ENCODE measurements around the gene ABCC10. TPM values are rescaled to one million over a fixed set of nuclear protein-coding genes. Genes with fewer than 3 reads are reported as not detected.
"Not testable (repeated sequence)": the region's sequence is repeated elsewhere in the genome, so short reads cannot be mapped to it uniquely, and the experiment has no call there.

The ABCC10 gene
- total RNA-seq, 2 experiments from 2014 or later: 35.7 to 38.5 TPM

DNA sequence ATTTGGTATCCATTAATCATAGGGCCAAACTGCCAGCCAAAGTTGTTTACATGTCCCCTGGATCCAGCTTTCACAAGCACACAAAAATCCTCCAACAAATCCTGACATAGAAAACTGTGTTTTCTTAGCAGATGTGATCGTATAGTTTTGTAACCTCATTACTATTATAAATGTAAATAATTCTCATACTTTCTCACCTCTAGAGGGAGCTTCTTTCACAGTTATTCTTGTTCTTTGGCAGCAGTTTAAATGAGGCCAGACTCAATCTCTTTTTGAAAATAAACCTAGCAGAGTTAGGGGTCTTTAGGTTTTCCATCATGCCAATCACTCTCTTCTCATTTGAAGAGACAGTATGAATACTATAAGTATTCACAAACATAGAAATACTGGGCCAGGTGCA lies 40.8 kb upstream of the ABCC10 start:
- no peaks in the 10 kb centered on the region for H3K27me3 ChIP-seq (ENCODE audit: control insufficient read depth in 1 of 2, insufficient read depth in 2 of 2, low read length in 2 of 2)
- Mint-ChIP-seq H3K9me3 (no peaks in the 10 kb centered on the region), H3K4me3 (peak overlapping the region; percentile 22), H3K36me3 (ENCODE audit: low read depth) (no peaks in the 10 kb centered on the region), H3K4me1 (ENCODE audit: low read depth) (peaks cover 75% of the 10 kb centered on the region), H3K27ac (peak overlapping the region; percentile 93), H3K27me3 (no peaks in the 10 kb centered on the region)
- H3K4me1 ChIP-seq (ENCODE audit: insufficient read depth, low read length): peaks cover 55% of the 10 kb centered on the region
- TF ChIP-seq, protein P1, sequence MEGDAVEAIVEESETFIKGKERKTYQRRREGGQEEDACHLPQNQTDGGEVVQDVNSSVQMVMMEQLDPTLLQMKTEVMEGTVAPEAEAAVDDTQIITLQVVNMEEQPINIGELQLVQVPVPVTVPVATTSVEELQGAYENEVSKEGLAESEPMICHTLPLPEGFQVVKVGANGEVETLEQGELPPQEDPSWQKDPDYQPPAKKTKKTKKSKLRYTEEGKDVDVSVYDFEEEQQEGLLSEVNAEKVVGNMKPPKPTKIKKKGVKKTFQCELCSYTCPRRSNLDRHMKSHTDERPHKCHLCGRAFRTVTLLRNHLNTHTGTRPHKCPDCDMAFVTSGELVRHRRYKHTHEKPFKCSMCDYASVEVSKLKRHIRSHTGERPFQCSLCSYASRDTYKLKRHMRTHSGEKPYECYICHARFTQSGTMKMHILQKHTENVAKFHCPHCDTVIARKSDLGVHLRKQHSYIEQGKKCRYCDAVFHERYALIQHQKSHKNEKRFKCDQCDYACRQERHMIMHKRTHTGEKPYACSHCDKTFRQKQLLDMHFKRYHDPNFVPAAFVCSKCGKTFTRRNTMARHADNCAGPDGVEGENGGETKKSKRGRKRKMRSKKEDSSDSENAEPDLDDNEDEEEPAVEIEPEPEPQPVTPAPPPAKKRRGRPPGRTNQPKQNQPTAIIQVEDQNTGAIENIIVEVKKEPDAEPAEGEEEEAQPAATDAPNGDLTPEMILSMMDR (IDR thresholded peaks at IDR 0.05): peak; percentile 54
- intact Hi-C loops (cut with DNase I, micrococcal nuclease): loop anchor here in 1 of 2 experiments (5.0 kb wide), 1 partner anchor 121 kb away; no protein-coding TSS in a partner anchor
- no peaks in the 10 kb centered on the region for H3K36me3 ChIP-seq (ENCODE audit: insufficient read depth, low read length)
- no peak overlapping the region for H3K4me3 ChIP-seq (ENCODE audit: low read length)
- peak in 3 of 14 experiments; percentile 44 to 57 (median 50) for DNase-seq
- H3K9me3 ChIP-seq (ENCODE audit: control insufficient read depth in 1 of 2, insufficient read depth in 1 of 2, low read length in 2 of 2): peaks cover 0 to 5% of the 10 kb centered on the region in 2 experiments
- ATAC-seq (ENCODE audit: poor library complexity): no peak
- H3K27ac ChIP-seq (ENCODE audit: low read depth in 1 of 2, low read length in 2 of 2): no peak overlapping the region
- POLR2A ChIA-PET: interaction anchor here (0.6 to 1.0 kb wide), 6 partner anchors 17 to 243 kb away, joined by 3 to 7 read pairs (median 3); partner anchors contain the start of genes ABCC10, CRIP3, DLK2 and GTPBP2
- CTCF ChIA-PET: interaction anchor here (0.8 to 1.4 kb wide), 7 partner anchors 11 to 157 kb away, joined by 3 to 6 read pairs (median 3); partner anchors contain the start of gene ZNF318

DNA sequence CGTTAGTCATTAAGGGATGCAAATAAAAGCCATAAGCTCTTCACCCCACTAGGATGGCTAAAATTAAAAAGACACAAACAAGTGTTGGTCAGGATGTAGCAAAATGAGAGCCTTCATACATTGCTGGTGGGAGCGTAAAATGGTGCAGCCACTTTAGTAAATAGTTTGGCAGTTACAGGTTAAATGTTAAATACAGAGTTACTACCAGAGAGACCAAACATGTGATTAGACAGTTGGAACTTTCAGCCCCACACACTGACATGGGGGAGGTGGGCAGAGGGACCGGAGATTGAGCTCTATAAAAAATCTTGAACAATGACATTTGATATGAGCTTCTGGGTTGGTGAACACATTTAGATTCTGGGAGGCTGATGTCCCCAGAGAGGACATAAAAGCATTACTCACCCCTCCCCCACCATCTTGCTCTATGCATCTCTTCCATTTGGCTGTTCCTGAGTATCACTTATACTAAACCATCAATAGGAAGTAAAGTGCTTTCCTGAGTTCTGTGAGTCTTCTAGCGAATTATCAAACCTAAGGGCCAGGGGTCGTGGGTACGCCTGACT lies 37.5 kb upstream of the ABCC10 start:
- ChIA-PET CTCF (interaction anchor here (1.1 to 1.4 kb wide), 2 partner anchors 81 to 117 kb away, joined by 3 read pairs; partner anchors contain the start of gene CRIP3), POLR2A (interaction anchor here (9.5 kb wide), 1 partner anchor 22 kb away, joined by 55 read pairs; the partner anchor contains the start of gene ZNF318)
- Histone ChIP-seq H3K4me3 (ENCODE audit: low read length) (no peak overlapping the region), H3K9me3 (ENCODE audit: control insufficient read depth in 1 of 2, insufficient read depth in 1 of 2, low read length in 2 of 2) (no peaks in the 10 kb centered on the region), H3K4me1 (ENCODE audit: insufficient read depth, low read length) (peaks cover 32% of the 10 kb centered on the region), H3K27me3 (ENCODE audit: control insufficient read depth in 1 of 2, insufficient read depth in 2 of 2, low read length in 2 of 2) (no peaks in the 10 kb centered on the region), H3K36me3 (ENCODE audit: insufficient read depth, low read length) (no peaks in the 10 kb centered on the region), H3K27ac (ENCODE audit: low read depth in 1 of 2, low read length in 2 of 2) (no peak overlapping the region)
- Mint-ChIP-seq H3K36me3 (ENCODE audit: low read depth) (no peaks in the 10 kb centered on the region), H3K4me1 (ENCODE audit: low read depth) (peaks cover 66% of the 10 kb centered on the region), H3K9me3 (no peaks in the 10 kb centered on the region), H3K27ac (no peak overlapping the region), H3K27me3 (no peaks in the 10 kb centered on the region), H3K4me3 (peak overlapping the region; percentile 11)
- intact Hi-C loops (cut with DNase I, micrococcal nuclease): loop anchor here in 1 of 2 experiments (5.0 kb wide), 1 partner anchor 117 kb away; no protein-coding TSS in a partner anchor
- TF ChIP-seq, protein P1 (IDR thresholded peaks at IDR 0.05): no peak
- no peak for DNase-seq
- ATAC-seq (ENCODE audit: poor library complexity): no peak

DNA sequence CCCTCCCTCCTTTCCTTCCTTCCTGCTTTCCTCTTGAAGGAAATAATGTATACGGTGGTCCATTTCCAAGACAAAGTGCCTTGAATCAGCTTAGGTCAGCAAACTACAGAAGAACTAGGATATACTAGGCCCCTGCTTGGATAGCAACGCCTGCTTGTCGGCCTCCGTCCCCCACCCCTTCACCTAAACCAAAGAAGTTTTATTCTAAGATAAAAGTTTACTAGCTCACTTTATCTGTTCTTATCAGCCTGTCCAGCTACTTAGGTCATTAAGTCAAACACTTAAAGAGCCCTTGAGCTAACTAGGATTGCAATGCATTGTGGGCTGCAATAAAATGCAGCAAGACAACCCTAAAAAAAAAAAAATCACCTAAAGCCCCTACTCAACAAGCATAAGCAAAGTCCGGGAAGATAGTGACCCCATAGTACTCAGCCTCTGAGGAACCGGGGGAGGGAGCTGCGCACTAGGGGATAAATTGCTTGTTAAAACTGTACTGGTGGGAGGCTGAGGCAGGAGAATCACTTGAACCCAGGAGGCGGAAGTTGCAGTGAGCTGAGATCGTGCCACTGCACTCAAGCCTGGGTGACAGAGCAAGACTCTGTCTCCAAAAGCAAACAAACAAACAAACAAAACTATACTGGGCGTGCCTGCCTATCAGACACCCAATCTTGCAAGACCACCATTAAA lies 36.4 kb upstream of the ABCC10 start:
- H3K36me3 ChIP-seq (ENCODE audit: insufficient read depth, low read length); H3K27me3 ChIP-seq (ENCODE audit: control insufficient read depth in 1 of 2, insufficient read depth in 2 of 2, low read length in 2 of 2); H3K9me3 ChIP-seq (ENCODE audit: control insufficient read depth in 1 of 2, insufficient read depth in 1 of 2, low read length in 2 of 2); CTCF ChIA-PET; H3K27me3 Mint-ChIP-seq; DNase-seq; H3K9me3 Mint-ChIP-seq; H3K27ac ChIP-seq (ENCODE audit: low read depth in 1 of 2, low read length in 2 of 2); H3K36me3 Mint-ChIP-seq (ENCODE audit: low read depth); intact Hi-C loops (cut with DNase I, micrococcal nuclease): not testable (repeated sequence)
- Histone ChIP-seq H3K4me3 (ENCODE audit: low read length) (peak overlapping the region; percentile 22), H3K4me1 (ENCODE audit: insufficient read depth, low read length) (peaks cover 28% of the 10 kb centered on the region)
- H3K4me1 Mint-ChIP-seq (ENCODE audit: low read depth): peaks cover 55% of the 10 kb centered on the region
- ATAC-seq (ENCODE audit: poor library complexity): peak; percentile 21
- peak overlapping the region; percentile 51 for H3K4me3 Mint-ChIP-seq
- POLR2A ChIA-PET: interaction anchor here (9.5 kb wide), 1 partner anchor 23 kb away, joined by 55 read pairs; the partner anchor contains the start of gene ZNF318
- H3K27ac Mint-ChIP-seq: peak overlapping the region; percentile 46
